HepG2 (cell line): ENCODE data around the gene RUVBL1. TPM values are rescaled to one million over a fixed set of nuclear protein-coding genes. Genes with fewer than 3 reads are reported as not detected.

ENCODE experiments used
- ATF1 ChIP-seq: IDR thresholded peaks from 2 replicates; pipeline ENCODE4 v1.6.1; 2016; ENCODE audit warnings: mild to moderate bottlenecking, control low read depth
- CCDC6 ChIP-seq: sonication (generic); formaldehyde crosslinking; IDR thresholded peaks from 2 replicates; pipeline ENCODE4 v1.8.1; 2022; ENCODE audit warnings: mild to moderate bottlenecking, missing genetic modification reagents, moderate library complexity
- DPF2 ChIP-seq: sonication (generic); formaldehyde crosslinking; IDR thresholded peaks from 2 replicates; pipeline ENCODE4 v1.4.0; 2020; ENCODE audit warnings: mild to moderate bottlenecking, low read depth, missing genetic modification reagents, borderline replicate concordance
- DR1 ChIP-seq: sonication (generic); formaldehyde crosslinking; IDR thresholded peaks from 2 replicates; pipeline ENCODE4 v1.8.0; 2021; ENCODE audit warnings: mild to moderate bottlenecking, missing genetic modification reagents, inconsistent platforms
- ESRRA ChIP-seq: sonication (generic); formaldehyde crosslinking; IDR thresholded peaks from 2 replicates; pipeline ENCODE4 v1.5.1; 2020; ENCODE audit warnings: mild to moderate bottlenecking, low read depth, missing genetic modification reagents
- FOXK2 ChIP-seq: fragments of 450-650 bp; IDR thresholded peaks from 2 replicates; pipeline ENCODE4 v1.6.1; 2016
- JUNB ChIP-seq: sonication (generic); formaldehyde crosslinking; IDR thresholded peaks from 2 replicates; pipeline ENCODE4 v1.8.0; 2022; ENCODE audit warnings: missing genetic modification reagents, mild to moderate bottlenecking, borderline replicate concordance
- NFE2 ChIP-seq: sonication (generic); formaldehyde crosslinking; IDR thresholded peaks from 2 replicates; pipeline ENCODE4 v1.4.0; 2020; ENCODE audit warnings: missing genetic modification reagents
- TAF1 ChIP-seq: sonication (generic); formaldehyde crosslinking; IDR thresholded peaks from 2 replicates; pipeline ENCODE4 v1.4.0; 2020; ENCODE audit warnings: missing genetic modification reagents
- TBX2 ChIP-seq: sonication (generic); formaldehyde crosslinking; IDR thresholded peaks from 2 replicates; pipeline ENCODE4 v1.5.0; 2020; ENCODE audit warnings: missing genetic modification reagents, mild to moderate bottlenecking, borderline replicate concordance
- ZNF101 ChIP-seq: sonication (generic); formaldehyde crosslinking; IDR thresholded peaks from 2 replicates; pipeline ENCODE4 v1.4.0; 2020; ENCODE audit warnings: mild to moderate bottlenecking, low read depth, missing genetic modification reagents, borderline replicate concordance
- ZNF557 ChIP-seq: sonication (generic); formaldehyde crosslinking; IDR thresholded peaks from 2 replicates; pipeline ENCODE4 v1.4.0; 2020; ENCODE audit warnings: missing genetic modification reagents
- ZNF772 ChIP-seq: sonication (generic); formaldehyde crosslinking; IDR thresholded peaks from 2 replicates; pipeline ENCODE4 v1.5.0; 2020; ENCODE audit warnings: mild to moderate bottlenecking, missing genetic modification reagents
- polyA plus RNA-seq, 8 experiments: library from polyadenylated mRNA; depleted of rRNA in 3 of 8; stranded (reverse) in 7 of 8; unstranded in 1 of 8; fragments of >200 nt; fragmentation: Illumina TruSeq in 4 of 8; extraction: Trizol in 4 of 8; gene quantifications; 2 replicates each; pipeline versions ENCODE4 v1.2.1 to v1.2.3, GENCODE V29; 2011 to 2016; ENCODE audit warnings: low read depth in 4 of 8, missing spikeins in 1 of 8, mixed read lengths in 1 of 8; ENCODE audit not compliant: insufficient read depth in 1 of 8
- total RNA-seq, 5 experiments: library from RNA; depleted of rRNA; stranded (reverse); fragments of >200 nt; fragmentation: Illumina TruSeq; extraction: Trizol; gene quantifications; 2 replicates each; pipeline ENCODE4 v1.2.3, GENCODE V29; 2016; ENCODE audit warnings: low read depth in 1 of 5
- TF ChIP-seq, protein P1 (sequence below): IDR thresholded peaks from 2 replicates; pipeline ENCODE4 v1.6.1; 2012; ENCODE audit warnings: low read depth, low read length, improper control_type of control experiment
- TF ChIP-seq, protein P2 (sequence below): sonication (generic); formaldehyde crosslinking; IDR thresholded peaks from 2 replicates; pipeline ENCODE4 v1.8.1; 2023; ENCODE audit warnings: missing genetic modification reagents, mild to moderate bottlenecking, borderline replicate concordance
- TF ChIP-seq, protein P3 (sequence below): sonication (generic); formaldehyde crosslinking; IDR thresholded peaks from 2 replicates; pipeline ENCODE4 v1.5.0; 2020; ENCODE audit warnings: mild to moderate bottlenecking, missing genetic modification reagents, borderline replicate concordance
- TF ChIP-seq, protein P4 (sequence below): sonication (generic); formaldehyde crosslinking; IDR thresholded peaks from 2 replicates; pipeline ENCODE4 v1.5.1; 2020; ENCODE audit warnings: missing genetic modification reagents, mild to moderate bottlenecking, borderline replicate concordance
- TF ChIP-seq, protein P5 (sequence below): fragments of 450-650 bp; IDR thresholded peaks from 2 replicates; pipeline ENCODE4 v1.6.1; 2017
- TF ChIP-seq, protein P6 (sequence below): sonication (generic); formaldehyde crosslinking; IDR thresholded peaks from 2 replicates; pipeline ENCODE4 v1.4.0; 2020; ENCODE audit warnings: missing genetic modification reagents, borderline replicate concordance

Gene RUVBL1
- total and polyA plus RNA-seq, 2 of the 13 experiments (the other 11 are each of a cell fraction or from before 2014, with no cell fraction given): 32.7 to 86.3 TPM

DNA sequence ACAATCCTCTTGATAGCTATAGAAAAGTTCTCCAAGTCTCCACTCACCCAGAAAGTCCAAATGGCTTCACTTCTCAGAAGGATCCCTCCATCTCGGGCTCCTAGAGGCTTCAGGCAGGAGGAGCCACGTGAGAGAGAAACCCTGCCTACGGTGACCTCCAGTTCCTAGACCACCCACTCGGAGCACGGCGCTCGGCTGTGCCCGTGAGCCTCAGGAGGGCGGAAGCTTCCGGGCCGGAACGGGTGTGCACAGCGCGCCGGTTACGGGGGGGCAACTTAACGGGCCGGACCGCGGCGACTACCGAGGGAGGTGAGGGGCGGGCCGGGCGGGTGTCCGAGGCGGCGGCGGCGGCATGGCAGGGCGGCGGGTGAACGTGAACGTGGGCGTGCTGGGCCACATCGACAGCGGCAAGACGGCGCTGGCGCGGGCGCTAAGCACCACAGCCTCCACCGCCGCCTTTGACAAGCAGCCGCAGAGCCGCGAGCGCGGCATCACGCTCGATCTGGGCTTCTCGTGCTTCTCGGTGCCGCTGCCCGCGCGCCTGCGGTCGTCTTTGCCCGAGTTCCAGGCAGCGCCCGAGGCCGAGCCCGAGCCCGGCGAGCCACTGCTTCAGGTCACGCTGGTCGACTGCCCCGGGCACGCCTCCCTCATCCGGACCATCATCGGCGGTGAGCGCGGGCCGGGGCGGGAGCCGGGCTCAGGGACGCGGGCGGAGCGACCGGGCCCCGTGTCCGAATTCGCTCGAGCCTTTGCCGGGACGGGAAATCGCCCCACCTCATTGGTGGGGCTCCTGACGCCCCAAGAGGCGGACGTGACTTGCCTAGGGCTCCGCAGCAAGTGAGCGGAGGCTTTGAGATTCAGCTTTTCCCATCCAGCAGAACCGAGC is 29.8 kb upstream of the RUVBL1 start, which contains the start of gene EEFSEC (continued):
- TF ChIP-seq, protein P1, sequence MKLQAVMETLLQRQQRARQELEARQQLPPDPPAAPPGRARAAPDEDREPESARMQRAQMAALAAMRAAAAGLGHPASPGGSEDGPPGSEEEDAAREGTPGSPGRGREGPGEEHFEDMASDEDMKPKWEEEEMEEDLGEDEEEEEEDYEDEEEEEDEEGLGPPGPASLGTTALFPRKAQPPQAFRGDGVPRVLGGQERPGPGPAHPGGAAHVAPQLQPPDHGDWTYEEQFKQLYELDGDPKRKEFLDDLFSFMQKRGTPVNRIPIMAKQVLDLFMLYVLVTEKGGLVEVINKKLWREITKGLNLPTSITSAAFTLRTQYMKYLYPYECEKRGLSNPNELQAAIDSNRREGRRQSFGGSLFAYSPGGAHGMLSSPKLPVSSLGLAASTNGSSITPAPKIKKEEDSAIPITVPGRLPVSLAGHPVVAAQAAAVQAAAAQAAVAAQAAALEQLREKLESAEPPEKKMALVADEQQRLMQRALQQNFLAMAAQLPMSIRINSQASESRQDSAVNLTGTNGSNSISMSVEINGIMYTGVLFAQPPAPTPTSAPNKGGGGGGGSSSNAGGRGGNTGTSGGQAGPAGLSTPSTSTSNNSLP: no peak
- TF ChIP-seq, protein P2, sequence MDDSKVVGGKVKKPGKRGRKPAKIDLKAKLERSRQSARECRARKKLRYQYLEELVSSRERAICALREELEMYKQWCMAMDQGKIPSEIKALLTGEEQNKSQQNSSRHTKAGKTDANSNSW: peak; percentile 73; the same call in 1 of the 2 replicates
- TF ChIP-seq NFE2 (CRISPR knock-in tag): no peak
- peak; percentile 91 for TF ChIP-seq TBX2 (CRISPR knock-in tag)
- no peak for TF ChIP-seq ATF1 (CRISPR knock-in tag)
- peak; percentile 61; the same call in 1 of the 2 replicates for TF ChIP-seq ESRRA (CRISPR knock-in tag)
- no peak for TF ChIP-seq FOXK2
- TF ChIP-seq ZNF101 (CRISPR knock-in tag): no peak
- TF ChIP-seq, protein P3, sequence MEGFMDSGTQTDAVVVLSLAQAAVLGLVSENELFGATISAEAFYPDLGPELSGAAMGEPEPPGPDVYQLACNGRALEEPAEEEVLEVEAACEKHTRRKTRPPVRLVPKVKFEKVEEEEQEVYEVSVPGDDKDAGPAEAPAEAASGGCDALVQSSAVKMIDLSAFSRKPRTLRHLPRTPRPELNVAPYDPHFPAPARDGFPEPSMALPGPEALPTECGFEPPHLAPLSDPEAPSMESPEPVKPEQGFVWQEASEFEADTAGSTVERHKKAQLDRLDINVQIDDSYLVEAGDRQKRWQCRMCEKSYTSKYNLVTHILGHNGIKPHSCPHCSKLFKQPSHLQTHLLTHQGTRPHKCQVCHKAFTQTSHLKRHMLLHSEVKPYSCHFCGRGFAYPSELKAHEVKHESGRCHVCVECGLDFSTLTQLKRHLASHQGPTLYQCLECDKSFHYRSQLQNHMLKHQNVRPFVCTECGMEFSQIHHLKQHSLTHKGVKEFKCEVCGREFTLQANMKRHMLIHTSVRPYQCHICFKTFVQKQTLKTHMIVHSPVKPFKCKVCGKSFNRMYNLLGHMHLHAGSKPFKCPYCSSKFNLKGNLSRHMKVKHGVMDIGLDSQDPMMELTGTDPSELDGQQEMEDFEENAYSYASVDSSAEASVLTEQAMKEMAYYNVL: peak; percentile 93
- peak; percentile 94 for TF ChIP-seq ZNF772
- TF ChIP-seq JUNB (CRISPR knock-in tag): no peak; the same call in 1 of the 2 replicates
- peak; percentile 34; the same call in 1 of the 2 replicates for TF ChIP-seq DPF2
- peak; percentile 80; the same call in 1 of the 2 replicates for TF ChIP-seq ZNF557
- TF ChIP-seq, protein P4, sequence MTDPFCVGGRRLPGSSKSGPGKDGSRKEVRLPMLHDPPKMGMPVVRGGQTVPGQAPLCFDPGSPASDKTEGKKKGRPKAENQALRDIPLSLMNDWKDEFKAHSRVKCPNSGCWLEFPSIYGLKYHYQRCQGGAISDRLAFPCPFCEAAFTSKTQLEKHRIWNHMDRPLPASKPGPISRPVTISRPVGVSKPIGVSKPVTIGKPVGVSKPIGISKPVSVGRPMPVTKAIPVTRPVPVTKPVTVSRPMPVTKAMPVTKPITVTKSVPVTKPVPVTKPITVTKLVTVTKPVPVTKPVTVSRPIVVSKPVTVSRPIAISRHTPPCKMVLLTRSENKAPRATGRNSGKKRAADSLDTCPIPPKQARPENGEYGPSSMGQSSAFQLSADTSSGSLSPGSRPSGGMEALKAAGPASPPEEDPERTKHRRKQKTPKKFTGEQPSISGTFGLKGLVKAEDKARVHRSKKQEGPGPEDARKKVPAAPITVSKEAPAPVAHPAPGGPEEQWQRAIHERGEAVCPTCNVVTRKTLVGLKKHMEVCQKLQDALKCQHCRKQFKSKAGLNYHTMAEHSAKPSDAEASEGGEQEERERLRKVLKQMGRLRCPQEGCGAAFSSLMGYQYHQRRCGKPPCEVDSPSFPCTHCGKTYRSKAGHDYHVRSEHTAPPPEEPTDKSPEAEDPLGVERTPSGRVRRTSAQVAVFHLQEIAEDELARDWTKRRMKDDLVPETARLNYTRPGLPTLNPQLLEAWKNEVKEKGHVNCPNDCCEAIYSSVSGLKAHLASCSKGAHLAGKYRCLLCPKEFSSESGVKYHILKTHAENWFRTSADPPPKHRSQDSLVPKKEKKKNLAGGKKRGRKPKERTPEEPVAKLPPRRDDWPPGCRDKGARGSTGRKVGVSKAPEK (CRISPR knock-in tag): no peak
- TF ChIP-seq, protein P5, sequence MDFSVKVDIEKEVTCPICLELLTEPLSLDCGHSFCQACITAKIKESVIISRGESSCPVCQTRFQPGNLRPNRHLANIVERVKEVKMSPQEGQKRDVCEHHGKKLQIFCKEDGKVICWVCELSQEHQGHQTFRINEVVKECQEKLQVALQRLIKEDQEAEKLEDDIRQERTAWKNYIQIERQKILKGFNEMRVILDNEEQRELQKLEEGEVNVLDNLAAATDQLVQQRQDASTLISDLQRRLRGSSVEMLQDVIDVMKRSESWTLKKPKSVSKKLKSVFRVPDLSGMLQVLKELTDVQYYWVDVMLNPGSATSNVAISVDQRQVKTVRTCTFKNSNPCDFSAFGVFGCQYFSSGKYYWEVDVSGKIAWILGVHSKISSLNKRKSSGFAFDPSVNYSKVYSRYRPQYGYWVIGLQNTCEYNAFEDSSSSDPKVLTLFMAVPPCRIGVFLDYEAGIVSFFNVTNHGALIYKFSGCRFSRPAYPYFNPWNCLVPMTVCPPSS: no peak
- peak; percentile 97 for TF ChIP-seq TAF1
- TF ChIP-seq, protein P6, sequence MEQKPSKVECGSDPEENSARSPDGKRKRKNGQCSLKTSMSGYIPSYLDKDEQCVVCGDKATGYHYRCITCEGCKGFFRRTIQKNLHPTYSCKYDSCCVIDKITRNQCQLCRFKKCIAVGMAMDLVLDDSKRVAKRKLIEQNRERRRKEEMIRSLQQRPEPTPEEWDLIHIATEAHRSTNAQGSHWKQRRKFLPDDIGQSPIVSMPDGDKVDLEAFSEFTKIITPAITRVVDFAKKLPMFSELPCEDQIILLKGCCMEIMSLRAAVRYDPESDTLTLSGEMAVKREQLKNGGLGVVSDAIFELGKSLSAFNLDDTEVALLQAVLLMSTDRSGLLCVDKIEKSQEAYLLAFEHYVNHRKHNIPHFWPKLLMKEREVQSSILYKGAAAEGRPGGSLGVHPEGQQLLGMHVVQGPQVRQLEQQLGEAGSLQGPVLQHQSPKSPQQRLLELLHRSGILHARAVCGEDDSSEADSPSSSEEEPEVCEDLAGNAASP (CRISPR knock-in tag): peak; percentile 62
- TF ChIP-seq CCDC6 (CRISPR knock-in tag): peak; percentile 93
- TF ChIP-seq DR1 (CRISPR knock-in tag): no peak
